ENCODE results near the gene REV3L. TPM values are rescaled to one million over a fixed set of nuclear protein-coding genes. Genes with fewer than 3 reads are reported as not detected.

Gene REV3L
- total RNA-seq, 1 donor from 2014 or later: 42.3 TPM

DNA sequence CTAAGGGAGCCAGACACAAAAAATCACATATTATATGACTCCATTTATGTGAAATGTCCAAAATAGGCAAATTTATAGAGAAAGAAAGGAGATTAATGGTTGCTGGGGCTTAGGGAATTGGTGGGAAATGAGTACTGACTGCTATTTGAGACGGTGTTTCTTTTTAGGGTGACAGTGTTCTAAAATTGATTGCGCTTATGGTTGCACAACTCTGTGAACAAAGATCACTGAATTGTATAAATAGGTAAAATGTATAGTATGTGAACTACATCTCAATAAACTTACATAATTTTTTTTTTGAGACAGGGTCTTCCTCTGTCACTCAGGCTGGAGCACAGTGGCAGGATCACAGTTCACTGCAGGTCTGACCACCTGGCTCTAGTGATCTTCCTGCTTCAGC lies 45.4 kb downstream of the REV3L start:
- Histone ChIP-seq H3K9me3 (ENCODE audit: control insufficient read depth in 3 of 3, low read length in 3 of 3) (no peaks in the 10 kb centered on the region), H3K36me3 (ENCODE audit: control insufficient read depth in 3 of 3, insufficient read depth in 3 of 3, low read length in 3 of 3) (no peaks in the 10 kb centered on the region), H3K27me3 (ENCODE audit: control insufficient read depth in 3 of 3, insufficient read depth in 3 of 3, low read length in 3 of 3) (no peaks in the 10 kb centered on the region), H3K9ac (ENCODE audit: low read depth in 1 of 3, low read length in 3 of 3) (no peak overlapping the region), H3K4me3 (ENCODE audit: low read length in 3 of 3) (no peak overlapping the region), H3K4me1 (ENCODE audit: control insufficient read depth in 3 of 3, insufficient read depth in 3 of 3, low read length in 3 of 3) (no peaks in the 10 kb centered on the region), H3K27ac (ENCODE audit: low read depth, low read length) (no peak overlapping the region)

DNA sequence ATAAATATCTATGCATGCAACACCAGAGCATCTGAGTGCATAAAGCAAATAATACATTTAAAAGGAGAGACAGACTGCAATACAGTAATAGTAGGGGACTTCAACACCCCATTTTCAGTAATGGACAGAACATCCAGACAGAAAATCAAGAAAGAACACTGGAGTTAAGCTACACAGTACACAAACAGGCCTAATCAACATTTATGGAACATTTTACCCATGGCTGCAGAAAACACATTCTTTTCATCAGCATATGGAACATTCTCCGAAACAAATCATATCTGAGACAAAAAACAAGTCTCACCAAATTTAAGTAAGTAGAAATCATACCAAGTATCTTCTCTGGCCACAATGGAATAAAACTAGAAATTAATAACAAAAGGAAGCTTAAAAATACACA lies 50.5 kb downstream of the REV3L start:
- H3K4me1 ChIP-seq (ENCODE audit: control insufficient read depth in 3 of 3, insufficient read depth in 3 of 3, low read length in 3 of 3): peaks cover 0 to 3% (median 3%) of the 10 kb centered on the region in 3 donors
- no peaks in the 10 kb centered on the region for H3K36me3 ChIP-seq (ENCODE audit: control insufficient read depth in 3 of 3, insufficient read depth in 3 of 3, low read length in 3 of 3)
- H3K9me3 ChIP-seq (ENCODE audit: control insufficient read depth in 3 of 3, low read length in 3 of 3): peaks cover 0 to 2% (median 0%) of the 10 kb centered on the region in 3 donors
- no peak overlapping the region for H3K9ac ChIP-seq (ENCODE audit: low read depth in 1 of 3, low read length in 3 of 3)
- no peak overlapping the region for H3K4me3 ChIP-seq (ENCODE audit: low read length in 3 of 3)
- H3K27me3 ChIP-seq (ENCODE audit: control insufficient read depth in 3 of 3, insufficient read depth in 3 of 3, low read length in 3 of 3): no peaks in the 10 kb centered on the region
- H3K27ac ChIP-seq (ENCODE audit: low read depth, low read length): no peak overlapping the region

DNA sequence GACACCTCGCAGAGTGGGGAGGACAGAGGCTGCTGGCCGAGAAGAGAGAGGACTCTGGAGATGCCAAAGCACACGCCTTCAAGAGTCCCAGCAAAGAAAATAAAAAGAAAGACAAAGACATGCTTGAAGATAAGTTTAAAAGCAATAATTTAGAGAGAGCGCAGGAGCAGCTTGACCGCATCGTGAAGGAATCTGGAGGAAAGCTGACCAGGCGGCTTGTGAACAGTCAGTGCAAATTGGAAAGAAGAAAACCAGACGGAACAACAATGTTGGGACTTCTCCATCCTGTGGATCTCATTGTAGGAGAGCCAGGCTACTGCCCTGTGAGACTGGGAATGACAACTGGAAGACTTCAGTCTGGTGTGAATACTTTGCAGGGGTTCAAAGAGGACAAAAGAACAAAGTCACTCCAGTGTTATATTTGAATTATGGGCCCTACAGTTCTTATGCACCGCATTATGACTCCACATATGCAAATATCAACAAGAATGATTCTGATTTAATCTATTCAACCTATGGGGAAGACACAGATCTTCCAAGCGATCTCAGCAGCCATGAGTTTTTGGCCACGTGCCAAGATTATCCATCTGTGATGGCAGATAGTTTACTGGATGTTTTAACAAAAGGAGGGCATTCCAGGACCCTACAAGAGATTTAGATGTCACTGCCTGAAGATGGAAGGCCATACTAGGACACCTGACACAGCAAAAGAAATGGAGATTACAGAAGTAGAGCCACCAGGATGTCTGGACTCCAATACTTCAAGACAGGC lies 52.2 kb downstream of the REV3L start:
- Histone ChIP-seq H3K36me3 (ENCODE audit: control insufficient read depth in 3 of 3, insufficient read depth in 3 of 3, low read length in 3 of 3) (no peaks in the 10 kb centered on the region), H3K4me3 (ENCODE audit: low read length in 3 of 3) (no peak overlapping the region), H3K27me3 (ENCODE audit: control insufficient read depth in 3 of 3, insufficient read depth in 3 of 3, low read length in 3 of 3) (no peaks in the 10 kb centered on the region), H3K4me1 (ENCODE audit: control insufficient read depth in 3 of 3, insufficient read depth in 3 of 3, low read length in 3 of 3) (peaks cover 0 to 12% (median 5%) of the 10 kb centered on the region in 3 donors), H3K27ac (ENCODE audit: low read depth, low read length) (no peak overlapping the region), H3K9me3 (ENCODE audit: control insufficient read depth in 3 of 3, low read length in 3 of 3) (peaks cover 0 to 2% (median 0%) of the 10 kb centered on the region in 3 donors), H3K9ac (ENCODE audit: low read depth in 1 of 3, low read length in 3 of 3) (no peak overlapping the region)

DNA sequence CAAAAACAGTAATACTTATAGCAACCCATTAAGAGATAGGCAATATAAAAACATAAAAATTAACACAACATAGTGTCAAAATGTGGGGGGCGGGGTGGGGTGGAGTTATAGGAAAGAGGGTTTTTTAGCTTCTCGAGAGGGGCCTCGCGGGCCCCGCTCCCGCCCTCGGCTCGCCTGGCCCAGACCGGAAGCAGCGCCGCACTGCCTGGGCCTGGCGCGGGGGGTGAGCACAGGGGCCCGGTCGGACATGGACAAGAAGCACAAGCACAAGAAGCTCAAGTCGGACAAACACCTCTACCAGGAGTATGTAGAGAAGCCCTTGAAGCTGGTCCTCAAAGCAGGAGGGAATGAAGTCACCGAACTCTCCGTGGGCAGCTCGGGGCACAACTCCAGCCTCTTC lies 53.4 kb downstream of the REV3L start:
- Histone ChIP-seq H3K9ac (ENCODE audit: low read depth in 1 of 3, low read length in 3 of 3) (no peak overlapping the region), H3K27ac (ENCODE audit: low read depth, low read length) (no peak overlapping the region)

DNA sequence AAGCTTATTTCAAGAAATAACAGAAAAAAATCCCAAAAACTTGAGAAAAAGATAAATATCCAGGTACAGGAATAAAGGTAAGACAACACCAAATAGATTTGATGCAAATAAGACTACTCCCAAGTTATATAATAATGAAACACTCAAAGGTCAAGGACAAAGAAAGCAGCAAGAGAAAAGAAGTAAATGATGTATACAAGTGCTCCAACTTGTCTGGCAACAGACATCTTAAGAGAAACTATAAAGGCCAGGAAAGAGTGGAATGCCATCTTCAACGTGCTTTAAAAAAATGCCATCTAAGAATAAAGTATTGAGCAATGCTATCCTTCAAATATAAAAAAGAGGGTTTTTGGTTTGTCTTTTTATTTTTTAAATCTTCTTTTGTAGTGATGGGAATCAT lies 54.2 kb downstream of the REV3L start:
- H3K9ac ChIP-seq (ENCODE audit: low read depth in 1 of 3, low read length in 3 of 3): no peak overlapping the region
- H3K36me3 ChIP-seq (ENCODE audit: control insufficient read depth in 3 of 3, insufficient read depth in 3 of 3, low read length in 3 of 3): no peaks in the 10 kb centered on the region
- peaks cover 3 to 22% (median 14%) of the 10 kb centered on the region in 3 donors for H3K4me1 ChIP-seq (ENCODE audit: control insufficient read depth in 3 of 3, insufficient read depth in 3 of 3, low read length in 3 of 3)
- H3K27ac ChIP-seq (ENCODE audit: low read depth, low read length): no peak overlapping the region
- no peaks in the 10 kb centered on the region for H3K27me3 ChIP-seq (ENCODE audit: control insufficient read depth in 3 of 3, insufficient read depth in 3 of 3, low read length in 3 of 3)
- peaks cover 0 to 2% (median 0%) of the 10 kb centered on the region in 3 donors for H3K9me3 ChIP-seq (ENCODE audit: control insufficient read depth in 3 of 3, low read length in 3 of 3)
- H3K4me3 ChIP-seq (ENCODE audit: low read length in 3 of 3): no peak overlapping the region

More for the DNA sequence above, 53.4 kb downstream of the REV3L start:
- Histone ChIP-seq H3K4me1 (ENCODE audit: control insufficient read depth in 3 of 3, insufficient read depth in 3 of 3, low read length in 3 of 3) (peaks cover under 1 to 14% (median 7%) of the 10 kb centered on the region in 3 donors), H3K27me3 (ENCODE audit: control insufficient read depth in 3 of 3, insufficient read depth in 3 of 3, low read length in 3 of 3) (no peaks in the 10 kb centered on the region), H3K4me3 (ENCODE audit: low read length in 3 of 3) (no peak overlapping the region), H3K9me3 (ENCODE audit: control insufficient read depth in 3 of 3, low read length in 3 of 3) (peaks cover 0 to 2% (median 0%) of the 10 kb centered on the region in 3 donors), H3K36me3 (ENCODE audit: control insufficient read depth in 3 of 3, insufficient read depth in 3 of 3, low read length in 3 of 3) (no peaks in the 10 kb centered on the region)

DNA sequence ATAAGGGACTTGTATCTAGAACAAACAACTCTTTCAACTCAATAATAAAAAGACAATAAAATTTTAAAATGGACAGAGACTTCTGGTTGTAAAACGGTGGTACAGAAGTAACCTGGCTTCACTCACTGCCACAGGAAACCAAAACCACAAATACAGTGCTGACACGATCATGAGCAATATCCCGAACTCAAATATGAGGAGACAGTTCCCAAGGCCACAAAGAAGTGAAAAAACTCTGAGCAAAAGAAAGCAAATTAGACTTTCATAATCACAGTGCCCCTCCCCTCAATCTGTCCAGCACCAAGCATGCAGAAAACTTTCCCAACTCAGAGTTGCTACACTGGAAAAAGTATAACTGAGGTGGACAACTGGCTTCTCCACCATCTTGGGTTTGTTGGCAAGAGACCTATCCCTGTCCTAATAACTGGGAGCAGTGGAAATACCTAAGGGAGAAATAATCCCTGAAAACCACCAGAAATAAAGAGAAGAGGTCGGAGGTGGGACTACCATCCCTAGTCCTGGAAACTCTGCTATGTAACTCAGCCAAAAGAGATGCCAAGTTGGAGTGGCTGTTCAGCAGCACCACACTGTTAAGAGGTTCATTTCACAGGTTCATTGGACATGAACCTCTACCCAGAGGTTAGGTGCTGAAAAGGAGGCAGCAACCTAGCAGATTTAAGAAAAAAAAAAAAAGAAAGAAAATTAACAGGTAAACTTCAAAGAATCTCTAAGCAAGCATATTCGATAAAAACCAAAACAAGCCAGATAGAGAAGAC lies 55.5 kb downstream of the REV3L start:
- H3K4me3 ChIP-seq (ENCODE audit: low read length in 3 of 3): no peak overlapping the region
- H3K27me3 ChIP-seq (ENCODE audit: control insufficient read depth in 3 of 3, insufficient read depth in 3 of 3, low read length in 3 of 3): no peaks in the 10 kb centered on the region
- no peak overlapping the region for H3K9ac ChIP-seq (ENCODE audit: low read depth in 1 of 3, low read length in 3 of 3)
- peaks cover 0 to 2% (median 0%) of the 10 kb centered on the region in 3 donors for H3K9me3 ChIP-seq (ENCODE audit: control insufficient read depth in 3 of 3, low read length in 3 of 3)
- no peaks in the 10 kb centered on the region for H3K36me3 ChIP-seq (ENCODE audit: control insufficient read depth in 3 of 3, insufficient read depth in 3 of 3, low read length in 3 of 3)
- peak overlapping the region; percentile 23 for H3K27ac ChIP-seq (ENCODE audit: low read depth, low read length)
- peaks cover 9 to 31% (median 25%) of the 10 kb centered on the region in 3 donors for H3K4me1 ChIP-seq (ENCODE audit: control insufficient read depth in 3 of 3, insufficient read depth in 3 of 3, low read length in 3 of 3)

DNA sequence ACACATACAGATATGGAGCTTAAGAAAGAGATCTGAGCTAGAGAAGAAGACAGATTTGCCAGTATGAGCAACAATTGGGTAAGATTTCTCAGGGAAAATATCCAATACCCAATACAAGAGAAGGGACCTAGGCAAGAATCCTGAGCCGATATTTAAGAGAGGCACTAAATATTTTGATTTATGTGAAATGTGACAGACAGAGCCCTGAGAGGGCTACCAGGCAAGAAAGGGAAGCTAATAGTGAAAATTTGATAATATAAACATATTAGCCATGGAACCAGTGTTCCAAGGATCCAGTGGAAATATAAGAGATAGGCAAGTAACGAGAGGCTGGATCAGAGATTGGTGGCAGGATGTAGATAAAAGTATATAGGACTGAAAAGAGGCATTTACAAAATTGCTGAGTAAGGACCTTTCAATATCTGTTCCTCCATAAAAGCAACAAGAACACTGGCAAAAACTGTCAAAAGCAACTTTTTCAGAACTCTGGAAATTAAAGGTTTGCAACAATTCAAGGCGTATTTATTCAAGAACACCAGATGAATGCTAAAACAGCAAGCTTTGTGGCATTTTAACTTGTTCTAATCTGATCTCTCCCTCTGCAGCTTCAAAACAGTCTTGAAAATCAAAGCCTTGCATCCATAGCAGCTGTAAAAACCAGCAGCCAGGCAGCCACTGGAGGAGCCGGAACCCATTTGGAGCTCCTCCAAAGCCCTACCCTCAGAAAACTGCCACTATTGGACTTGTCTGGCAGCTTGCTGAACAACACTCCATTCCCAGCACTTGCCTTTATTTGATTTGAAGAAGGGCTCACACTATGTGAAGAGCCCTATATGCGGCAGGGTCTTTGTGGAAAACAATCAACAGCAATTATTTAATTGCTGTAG lies 58.8 kb downstream of the REV3L start:
- Histone ChIP-seq H3K27me3 (ENCODE audit: control insufficient read depth in 3 of 3, insufficient read depth in 3 of 3, low read length in 3 of 3) (no peaks in the 10 kb centered on the region), H3K27ac (ENCODE audit: low read depth, low read length) (peak overlapping the region; percentile 28), H3K9me3 (ENCODE audit: control insufficient read depth in 3 of 3, low read length in 3 of 3) (peaks cover 0 to 2% (median 0%) of the 10 kb centered on the region in 3 donors), H3K36me3 (ENCODE audit: control insufficient read depth in 3 of 3, insufficient read depth in 3 of 3, low read length in 3 of 3) (no peaks in the 10 kb centered on the region), H3K4me3 (ENCODE audit: low read length in 3 of 3) (peak overlapping the region in 1 of 3 donors; percentile 39), H3K9ac (ENCODE audit: low read depth in 1 of 3, low read length in 3 of 3) (peak overlapping the region in 1 of 3 donors; percentile 35), H3K4me1 (ENCODE audit: control insufficient read depth in 3 of 3, insufficient read depth in 3 of 3, low read length in 3 of 3) (peaks cover 9 to 31% (median 23%) of the 10 kb centered on the region in 3 donors)

DNA sequence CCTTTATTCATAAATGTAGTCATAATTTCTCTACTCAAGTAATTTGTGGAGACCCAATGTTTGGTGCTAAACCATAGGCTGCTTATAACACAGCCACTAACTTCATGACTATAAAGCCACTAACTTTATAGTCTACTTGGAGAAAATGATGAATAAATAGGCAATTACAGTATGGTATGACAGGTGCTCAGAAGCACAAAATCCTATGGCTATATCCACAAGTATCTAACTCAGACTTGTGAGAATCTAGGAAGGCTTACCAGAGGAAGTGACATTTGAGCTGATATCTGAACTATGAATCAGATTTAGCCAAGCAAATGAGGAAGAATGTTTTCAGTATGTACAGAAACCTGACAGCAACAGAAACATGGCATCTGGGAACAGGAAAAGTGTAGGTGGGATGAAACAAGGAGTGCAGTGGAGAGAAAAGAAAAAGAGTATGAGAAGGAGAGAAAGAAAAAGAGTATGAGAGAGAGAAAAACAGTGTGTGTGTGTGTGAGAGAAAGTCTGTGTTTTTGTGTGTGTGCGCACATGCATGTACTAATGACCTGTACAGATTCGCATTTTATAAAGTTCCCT lies 59.9 kb downstream of the REV3L start:
- no peak overlapping the region for H3K4me3 ChIP-seq (ENCODE audit: low read length in 3 of 3)
- peaks cover 11 to 35% (median 32%) of the 10 kb centered on the region in 3 donors for H3K4me1 ChIP-seq (ENCODE audit: control insufficient read depth in 3 of 3, insufficient read depth in 3 of 3, low read length in 3 of 3)
- H3K27me3 ChIP-seq (ENCODE audit: control insufficient read depth in 3 of 3, insufficient read depth in 3 of 3, low read length in 3 of 3): no peaks in the 10 kb centered on the region
- H3K36me3 ChIP-seq (ENCODE audit: control insufficient read depth in 3 of 3, insufficient read depth in 3 of 3, low read length in 3 of 3): no peaks in the 10 kb centered on the region
- H3K9ac ChIP-seq (ENCODE audit: low read depth in 1 of 3, low read length in 3 of 3): no peak overlapping the region
- no peaks in the 10 kb centered on the region for H3K9me3 ChIP-seq (ENCODE audit: control insufficient read depth in 3 of 3, low read length in 3 of 3)
- no peak overlapping the region for H3K27ac ChIP-seq (ENCODE audit: low read depth, low read length)

DNA sequence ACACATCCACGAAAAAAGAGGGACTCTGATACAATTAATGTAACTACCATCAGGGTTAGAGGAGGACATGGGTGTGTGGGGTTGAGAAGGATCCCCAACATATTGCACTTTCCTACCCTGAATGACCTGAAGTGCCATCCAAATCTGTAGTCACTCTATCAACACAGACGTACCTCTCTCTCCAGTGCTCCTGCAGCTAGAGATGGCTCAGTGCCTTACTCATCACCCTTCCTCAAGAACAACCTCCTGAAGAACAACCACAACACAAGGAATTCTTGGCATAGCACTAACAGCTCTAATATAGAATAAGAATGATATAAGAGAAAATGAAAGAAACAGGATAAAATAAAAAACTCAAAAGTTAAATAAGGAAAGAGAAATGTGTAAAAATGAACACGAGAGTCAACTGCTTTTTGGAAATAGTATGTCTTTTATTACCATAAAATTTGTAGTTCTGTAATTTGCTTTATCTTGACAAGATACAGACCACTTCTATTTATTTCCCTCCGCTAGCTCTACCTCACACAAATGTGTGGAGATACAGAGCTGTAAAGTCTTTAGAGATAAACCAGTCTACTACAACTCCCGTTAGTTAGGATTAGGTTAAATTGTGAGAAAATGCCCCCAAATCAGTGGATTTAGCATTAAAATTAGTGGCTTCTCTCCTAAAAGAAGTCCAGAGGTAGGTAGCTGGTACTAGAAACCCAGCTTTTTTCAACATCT lies 63.9 kb downstream of the REV3L start:
- Histone ChIP-seq H3K36me3 (ENCODE audit: control insufficient read depth in 3 of 3, insufficient read depth in 3 of 3, low read length in 3 of 3) (no peaks in the 10 kb centered on the region), H3K27me3 (ENCODE audit: control insufficient read depth in 3 of 3, insufficient read depth in 3 of 3, low read length in 3 of 3) (no peaks in the 10 kb centered on the region), H3K4me1 (ENCODE audit: control insufficient read depth in 3 of 3, insufficient read depth in 3 of 3, low read length in 3 of 3) (peaks cover 19 to 34% (median 29%) of the 10 kb centered on the region in 3 donors), H3K9ac (ENCODE audit: low read depth in 1 of 3, low read length in 3 of 3) (no peak overlapping the region), H3K9me3 (ENCODE audit: control insufficient read depth in 3 of 3, low read length in 3 of 3) (no peaks in the 10 kb centered on the region), H3K27ac (ENCODE audit: low read depth, low read length) (no peak overlapping the region), H3K4me3 (ENCODE audit: low read length in 3 of 3) (no peak overlapping the region)
